ENCODE results near the gene PNMT. TPM values are rescaled to one million over a fixed set of nuclear protein-coding genes. Genes with fewer than 3 reads are reported as not detected.
A peak's percentile ranks its signal among the peaks of the same experiment; 100 is the strongest.

PNMT gene
- total and polyA plus RNA-seq, 7 donors, result 1.2 to 5.4 (median 2.8) TPM

- WGBS, 2 donors, result 47 to 65% methylated on average over 14 of the region's 14 CpGs
- no peaks in the 10 kb centered on the region for H3K4me1 ChIP-seq
- TF ChIP-seq CTCF (IDR thresholded peaks at IDR 0.05), result peak; percentile 45 to 81 (median 55)
- no peak for TF ChIP-seq POLR2A (IDR thresholded peaks at IDR 0.05)
- no peak for TF ChIP-seq POLR2AphosphoS5 (IDR thresholded peaks at IDR 0.05)
- no peak for TF ChIP-seq EP300 (IDR thresholded peaks at IDR 0.05)
- H3K27me3 ChIP-seq, result no peaks in the 10 kb centered on the region
- intact Hi-C loops (cut with DNase I), result no loop called here
- H3K36me3 ChIP-seq, result peaks cover 0 to 24% (median under 1%) of the 10 kb centered on the region in 4 donors
- no peak for DNase-seq
- no peaks in the 10 kb centered on the region for H3K9me3 ChIP-seq
- peak overlapping the region; percentile 16 to 62 (median 40) for H3K27ac ChIP-seq
- peak overlapping the region in 3 of 4 donors; percentile 12 to 27 (median 12) for H3K4me3 ChIP-seq
Observed at GRCh38 chr17:39653662-39654331, 14.5 kb upstream of the PNMT start.

GRCh38 chr17:39655105-39655504, 13.1 kb upstream of the PNMT start:
- Histone ChIP-seq H3K4me1 (no peaks in the 10 kb centered on the region), H3K36me3 (peaks cover 0 to 37% (median 3%) of the 10 kb centered on the region in 4 donors), H3K27ac (no peak overlapping the region), H3K9me3 (no peaks in the 10 kb centered on the region), H3K27me3 (no peaks in the 10 kb centered on the region), H3K4me3 (no peak overlapping the region)
- TF ChIP-seq POLR2AphosphoS5 (IDR thresholded peaks at IDR 0.05) (no peak), CTCF (IDR thresholded peaks at IDR 0.05) (no peak), EP300 (IDR thresholded peaks at IDR 0.05) (no peak), POLR2A (IDR thresholded peaks at IDR 0.05) (no peak)
- DNase-seq, result no peak
- intact Hi-C loops (cut with DNase I), result no loop called here
- WGBS, 2 donors, result 90 to 91% methylated on average over 2 of the region's 2 CpGs

GRCh38 chr17:39658346-39658745, 9.9 kb upstream of the PNMT start:
- no peaks in the 10 kb centered on the region for H3K27me3 ChIP-seq
- H3K27ac ChIP-seq, result peak overlapping the region in 3 of 4 donors; percentile 28 to 59 (median 55)
- H3K4me1 ChIP-seq, result peaks cover 0 to 16% (median 5%) of the 10 kb centered on the region in 4 donors
- peaks cover 0 to 63% (median 11%) of the 10 kb centered on the region in 4 donors for H3K36me3 ChIP-seq
- no peak overlapping the region for H3K4me3 ChIP-seq
- TF ChIP-seq POLR2AphosphoS5 (IDR thresholded peaks at IDR 0.05) (no peak), POLR2A (IDR thresholded peaks at IDR 0.05) (no peak), CTCF (IDR thresholded peaks at IDR 0.05) (no peak), EP300 (IDR thresholded peaks at IDR 0.05) (no peak)
- intact Hi-C loops (cut with DNase I), result no loop called here
- WGBS, 2 donors, result 89 to 97% methylated on average over 11 of the region's 11 CpGs
- no peaks in the 10 kb centered on the region for H3K9me3 ChIP-seq
- DNase-seq, result no peak

- DNase-seq, result no peak
- no peaks in the 10 kb centered on the region for H3K9me3 ChIP-seq
- intact Hi-C loops (cut with DNase I), result no loop called here
- H3K4me1 ChIP-seq, result peaks cover 0 to 21% (median 5%) of the 10 kb centered on the region in 4 donors
- H3K27ac ChIP-seq, result peak overlapping the region; percentile 28 to 59 (median 57)
- peaks cover 0 to 63% (median 11%) of the 10 kb centered on the region in 4 donors for H3K36me3 ChIP-seq
- WGBS, 2 donors, result 88 to 89% methylated on average over 3 of the region's 3 CpGs
- H3K4me3 ChIP-seq, result no peak overlapping the region
- no peaks in the 10 kb centered on the region for H3K27me3 ChIP-seq
- TF ChIP-seq POLR2AphosphoS5 (IDR thresholded peaks at IDR 0.05) (no peak), CTCF (IDR thresholded peaks at IDR 0.05) (no peak), EP300 (IDR thresholded peaks at IDR 0.05) (no peak), POLR2A (IDR thresholded peaks at IDR 0.05) (no peak)
Observed at GRCh38 chr17:39658760-39659159, 9.5 kb upstream of the PNMT start.
